OCI-LY1 (cell line): Measurements from ENCODE around the gene MYO1G.

ENCODE experiments used
- CTCF ChIP-seq: fragments of 200-600 bp; sonication (generic), shearing (Covaris generic); IDR thresholded peaks from 2 replicates; pipeline ENCODE4 v1.5.1; 2017; ENCODE audit warnings: mild to moderate bottlenecking, antibody characterized with exemption, low read length, moderate library complexity, mixed read lengths
- EZH2 ChIP-seq: fragments of 200-600 bp; sonication (generic), shearing (Covaris generic); IDR thresholded peaks from 2 replicates; pipeline ENCODE4 v1.8.0; 2017; ENCODE audit warnings: borderline replicate concordance, mixed run types, mild to moderate bottlenecking, antibody characterized with exemption, low read length, moderate library complexity, mixed read lengths

DNA sequence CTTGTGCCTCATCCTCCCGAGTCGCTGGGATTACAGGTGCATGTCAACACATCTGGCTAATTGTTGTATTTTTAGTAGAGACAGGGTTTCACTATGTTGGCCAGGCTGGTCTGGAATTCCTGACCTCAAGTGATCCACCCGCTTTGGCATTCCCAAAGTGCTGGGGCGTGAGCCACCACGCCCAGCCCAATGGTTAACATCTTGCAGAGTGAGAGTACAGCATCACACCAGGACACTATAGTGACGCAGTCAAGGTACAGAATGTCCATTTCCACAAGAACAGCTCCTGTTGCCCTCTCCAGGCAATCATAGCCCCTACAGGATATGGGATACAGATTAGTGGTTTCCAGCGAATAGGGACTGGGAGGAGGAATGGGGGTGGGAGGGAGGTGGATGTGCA is 34.0 kb downstream of the MYO1G start:
- TF ChIP-seq CTCF (no peak), EZH2 (no peak)
